ENCODE measurements around the gene PHACTR4. TPM values are rescaled to one million over a fixed set of nuclear protein-coding genes. Genes with fewer than 3 reads are reported as not detected.

The PHACTR4 gene
- total and polyA plus RNA-seq, 9 of the 15 experiments (the other 6 are each of a cell fraction or from before 2014, with no cell fraction given), result 6.4 to 43.6 (median 14.2) TPM

DNA sequence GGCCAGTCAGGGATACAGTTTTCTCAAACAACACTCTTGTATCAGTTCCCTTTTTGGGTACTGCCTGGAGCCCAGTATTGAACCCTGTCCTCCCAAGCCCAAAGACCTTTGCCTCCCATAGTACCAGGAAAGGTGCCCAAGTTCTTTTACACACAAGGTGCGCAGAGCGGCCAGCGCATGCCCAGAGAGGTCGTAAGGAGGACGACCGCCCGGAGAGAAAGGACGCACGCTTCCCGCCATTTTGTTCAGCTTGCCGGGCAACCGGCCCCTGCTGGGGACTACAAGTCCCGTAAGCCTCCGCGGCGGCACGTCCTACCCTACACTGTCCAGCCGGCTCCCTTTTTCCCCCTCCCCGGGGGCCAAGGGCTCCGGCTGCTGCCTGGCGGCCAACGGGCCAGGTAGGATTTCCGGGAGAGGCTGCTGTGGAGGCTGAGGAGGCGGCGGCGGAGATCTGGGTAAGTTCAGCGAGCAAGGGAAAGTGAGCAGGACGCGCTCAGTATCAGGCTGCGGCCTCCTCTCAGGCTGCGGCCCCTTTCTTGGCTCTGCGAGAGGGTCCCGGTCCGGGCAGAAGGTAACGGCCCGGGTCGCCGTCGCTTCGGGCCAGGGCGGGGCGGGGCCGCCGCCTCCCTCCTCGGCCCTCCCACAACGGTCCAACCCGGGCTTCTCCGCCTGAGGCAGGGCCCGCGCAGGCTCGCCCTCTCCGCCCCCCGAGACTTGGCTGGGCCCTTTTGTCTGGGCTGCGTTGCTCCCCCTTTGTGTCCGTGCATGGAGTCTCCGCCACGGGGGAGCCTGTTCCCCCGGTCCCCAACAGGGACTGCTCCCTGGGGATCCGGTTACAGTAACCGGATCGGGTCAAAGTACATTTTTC, at the start of gene PHACTR4 (continued):
- no peak for TF ChIP-seq KAT2B (IDR thresholded peaks at IDR 0.05; ENCODE audit: low read depth, low read length)
- peak; percentile 100 for TF ChIP-seq PHF8 (IDR thresholded peaks at IDR 0.05; ENCODE audit: borderline replicate concordance, low read length)
- TF ChIP-seq, protein P1, sequence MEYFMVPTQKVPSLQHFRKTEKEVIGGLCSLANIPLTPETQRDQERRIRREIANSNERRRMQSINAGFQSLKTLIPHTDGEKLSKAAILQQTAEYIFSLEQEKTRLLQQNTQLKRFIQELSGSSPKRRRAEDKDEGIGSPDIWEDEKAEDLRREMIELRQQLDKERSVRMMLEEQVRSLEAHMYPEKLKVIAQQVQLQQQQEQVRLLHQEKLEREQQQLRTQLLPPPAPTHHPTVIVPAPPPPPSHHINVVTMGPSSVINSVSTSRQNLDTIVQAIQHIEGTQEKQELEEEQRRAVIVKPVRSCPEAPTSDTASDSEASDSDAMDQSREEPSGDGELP (CRISPR knock-in tag; IDR thresholded peaks at IDR 0.05; ENCODE audit: borderline replicate concordance), result peak; percentile 95
- peak; percentile 34; the same call in 1 of the 2 replicates for TF ChIP-seq ZBTB1 (CRISPR knock-in tag; IDR thresholded peaks at IDR 0.05; ENCODE audit: borderline replicate concordance, low read depth)
- no peak for TF ChIP-seq ESRRB (CRISPR knock-in tag; IDR thresholded peaks at IDR 0.05; ENCODE audit: borderline replicate concordance)
- TF ChIP-seq HDAC2 (IDR thresholded peaks at IDR 0.05), result peak; percentile 69; the same call in 1 of the 2 replicates
- TF ChIP-seq, protein P2, sequence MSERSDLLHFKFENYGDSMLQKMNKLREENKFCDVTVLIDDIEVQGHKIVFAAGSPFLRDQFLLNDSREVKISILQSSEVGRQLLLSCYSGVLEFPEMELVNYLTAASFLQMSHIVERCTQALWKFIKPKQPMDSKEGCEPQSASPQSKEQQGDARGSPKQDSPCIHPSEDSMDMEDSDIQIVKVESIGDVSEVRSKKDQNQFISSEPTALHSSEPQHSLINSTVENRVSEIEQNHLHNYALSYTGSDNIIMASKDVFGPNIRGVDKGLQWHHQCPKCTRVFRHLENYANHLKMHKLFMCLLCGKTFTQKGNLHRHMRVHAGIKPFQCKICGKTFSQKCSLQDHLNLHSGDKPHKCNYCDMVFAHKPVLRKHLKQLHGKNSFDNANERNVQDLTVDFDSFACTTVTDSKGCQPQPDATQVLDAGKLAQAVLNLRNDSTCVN (CRISPR knock-in tag; IDR thresholded peaks at IDR 0.05), result no peak
- peak; percentile 85 for TF ChIP-seq TOE1 (IDR thresholded peaks at IDR 0.05; ENCODE audit: borderline replicate concordance)
- TF ChIP-seq TOE1 (CRISPR knock-in tag; IDR thresholded peaks at IDR 0.05; ENCODE audit: borderline replicate concordance, low read depth), result no peak
- peak in 1 of 2 experiments; percentile 74; a peak in 2 of 4 replicates for TF ChIP-seq RCOR1 (IDR thresholded peaks at IDR 0.05; ENCODE audit: borderline replicate concordance in 1 of 2, low read depth in 2 of 2, low read length in 2 of 2)
- TF ChIP-seq, protein P3, sequence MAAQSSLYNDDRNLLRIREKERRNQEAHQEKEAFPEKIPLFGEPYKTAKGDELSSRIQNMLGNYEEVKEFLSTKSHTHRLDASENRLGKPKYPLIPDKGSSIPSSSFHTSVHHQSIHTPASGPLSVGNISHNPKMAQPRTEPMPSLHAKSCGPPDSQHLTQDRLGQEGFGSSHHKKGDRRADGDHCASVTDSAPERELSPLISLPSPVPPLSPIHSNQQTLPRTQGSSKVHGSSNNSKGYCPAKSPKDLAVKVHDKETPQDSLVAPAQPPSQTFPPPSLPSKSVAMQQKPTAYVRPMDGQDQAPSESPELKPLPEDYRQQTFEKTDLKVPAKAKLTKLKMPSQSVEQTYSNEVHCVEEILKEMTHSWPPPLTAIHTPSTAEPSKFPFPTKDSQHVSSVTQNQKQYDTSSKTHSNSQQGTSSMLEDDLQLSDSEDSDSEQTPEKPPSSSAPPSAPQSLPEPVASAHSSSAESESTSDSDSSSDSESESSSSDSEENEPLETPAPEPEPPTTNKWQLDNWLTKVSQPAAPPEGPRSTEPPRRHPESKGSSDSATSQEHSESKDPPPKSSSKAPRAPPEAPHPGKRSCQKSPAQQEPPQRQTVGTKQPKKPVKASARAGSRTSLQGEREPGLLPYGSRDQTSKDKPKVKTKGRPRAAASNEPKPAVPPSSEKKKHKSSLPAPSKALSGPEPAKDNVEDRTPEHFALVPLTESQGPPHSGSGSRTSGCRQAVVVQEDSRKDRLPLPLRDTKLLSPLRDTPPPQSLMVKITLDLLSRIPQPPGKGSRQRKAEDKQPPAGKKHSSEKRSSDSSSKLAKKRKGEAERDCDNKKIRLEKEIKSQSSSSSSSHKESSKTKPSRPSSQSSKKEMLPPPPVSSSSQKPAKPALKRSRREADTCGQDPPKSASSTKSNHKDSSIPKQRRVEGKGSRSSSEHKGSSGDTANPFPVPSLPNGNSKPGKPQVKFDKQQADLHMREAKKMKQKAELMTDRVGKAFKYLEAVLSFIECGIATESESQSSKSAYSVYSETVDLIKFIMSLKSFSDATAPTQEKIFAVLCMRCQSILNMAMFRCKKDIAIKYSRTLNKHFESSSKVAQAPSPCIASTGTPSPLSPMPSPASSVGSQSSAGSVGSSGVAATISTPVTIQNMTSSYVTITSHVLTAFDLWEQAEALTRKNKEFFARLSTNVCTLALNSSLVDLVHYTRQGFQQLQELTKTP (IDR thresholded peaks at IDR 0.05; ENCODE audit: low read depth in 1 of 2, partially characterized antibody in 2 of 2), result peak in 1 of 2 experiments; percentile 77
- peak; percentile 67 for TF ChIP-seq NFIC (IDR thresholded peaks at IDR 0.05)
- TF ChIP-seq, protein P4, sequence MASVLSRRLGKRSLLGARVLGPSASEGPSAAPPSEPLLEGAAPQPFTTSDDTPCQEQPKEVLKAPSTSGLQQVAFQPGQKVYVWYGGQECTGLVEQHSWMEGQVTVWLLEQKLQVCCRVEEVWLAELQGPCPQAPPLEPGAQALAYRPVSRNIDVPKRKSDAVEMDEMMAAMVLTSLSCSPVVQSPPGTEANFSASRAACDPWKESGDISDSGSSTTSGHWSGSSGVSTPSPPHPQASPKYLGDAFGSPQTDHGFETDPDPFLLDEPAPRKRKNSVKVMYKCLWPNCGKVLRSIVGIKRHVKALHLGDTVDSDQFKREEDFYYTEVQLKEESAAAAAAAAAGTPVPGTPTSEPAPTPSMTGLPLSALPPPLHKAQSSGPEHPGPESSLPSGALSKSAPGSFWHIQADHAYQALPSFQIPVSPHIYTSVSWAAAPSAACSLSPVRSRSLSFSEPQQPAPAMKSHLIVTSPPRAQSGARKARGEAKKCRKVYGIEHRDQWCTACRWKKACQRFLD (CRISPR knock-in tag; IDR thresholded peaks at IDR 0.05), result peak; percentile 94

Data from K562 (cell line).